H1 (cell line): ENCODE results near the gene TRAF3.

Experiments used
- CEBPB ChIP-seq: IDR thresholded peaks from 2 replicates; pipeline ENCODE4 v1.6.1; 2012; ENCODE audit warnings: low read depth, low read length
- CHD2 ChIP-seq: IDR thresholded peaks from 2 replicates; pipeline ENCODE4 v1.6.1; 2012; ENCODE audit warnings: low read length, improper control_type of control experiment
- CREB1 ChIP-seq: IDR thresholded peaks from 2 replicates; pipeline ENCODE4 v1.6.1; 2012; ENCODE audit warnings: inconsistent platforms
- EP300 ChIP-seq, 2 experiments: IDR thresholded peaks; 1 replicate in 1 of 2; 2 replicates in 1 of 2; pipeline ENCODE4 v1.6.1; 2011 to 2012; ENCODE audit warnings: low read depth in 2 of 2, low read length in 2 of 2, mild to moderate bottlenecking in 2 of 2, borderline replicate concordance in 1 of 2, inconsistent platforms in 1 of 2, moderate library complexity in 1 of 2
- GABPA ChIP-seq: IDR thresholded peaks from 2 replicates; pipeline ENCODE4 v1.6.1; 2011; ENCODE audit warnings: mild to moderate bottlenecking, low read length, moderate library complexity, borderline replicate concordance; ENCODE audit not compliant: insufficient read depth
- POLR2A ChIP-seq, 2 experiments: IDR thresholded peaks; 1 replicate in 1 of 2; 2 replicates in 1 of 2; pipeline ENCODE4 v1.6.1; 2011; ENCODE audit warnings: low read depth in 2 of 2, low read length in 2 of 2, mild to moderate bottlenecking in 2 of 2; ENCODE audit errors: control extremely low read depth in 1 of 2
- TF ChIP-seq, protein P1 (sequence below), 3 experiments: IDR thresholded peaks; 1 replicate in 2 of 3; 2 replicates in 1 of 3; pipeline versions ENCODE4 v1.5.1 to v1.6.1; 2011; ENCODE audit warnings: low read length in 3 of 3, mild to moderate bottlenecking in 3 of 3, inconsistent platforms in 2 of 3, low read depth in 1 of 3, moderate library complexity in 1 of 3; ENCODE audit not compliant: insufficient read depth in 1 of 3; ENCODE audit errors: control extremely low read depth in 1 of 3
- TF ChIP-seq, protein P2 (sequence below): IDR thresholded peaks from 2 replicates; pipeline ENCODE4 v1.6.1; 2011; ENCODE audit warnings: low read depth, mild to moderate bottlenecking, low read length; ENCODE audit not compliant: insufficient read depth
- TF ChIP-seq, protein P3 (sequence below): IDR thresholded peaks from 2 replicates; pipeline ENCODE4 v1.6.1; 2012; ENCODE audit warnings: low read length, inconsistent platforms

DNA sequence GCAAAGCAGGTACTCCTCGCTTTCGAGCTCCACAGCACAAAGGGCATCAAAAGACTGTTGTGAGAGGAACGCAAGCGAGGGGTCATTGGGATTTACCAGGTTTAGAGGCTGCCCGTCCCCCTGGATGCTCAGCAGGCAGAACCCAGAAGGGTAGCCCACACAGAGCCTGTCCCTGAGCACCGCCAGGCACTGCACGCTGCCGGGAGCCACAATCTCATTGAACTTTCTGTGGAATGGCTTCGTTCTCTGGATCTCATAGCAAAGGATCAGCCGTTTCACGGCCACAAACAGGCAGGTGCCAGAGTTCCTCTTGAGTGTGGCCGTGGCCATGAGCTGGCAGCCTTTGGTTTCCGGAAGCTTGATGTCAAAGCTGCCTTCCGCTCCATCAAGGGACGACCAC lies 166.7 kb downstream of the TRAF3 start:
- TF ChIP-seq, protein P1, sequence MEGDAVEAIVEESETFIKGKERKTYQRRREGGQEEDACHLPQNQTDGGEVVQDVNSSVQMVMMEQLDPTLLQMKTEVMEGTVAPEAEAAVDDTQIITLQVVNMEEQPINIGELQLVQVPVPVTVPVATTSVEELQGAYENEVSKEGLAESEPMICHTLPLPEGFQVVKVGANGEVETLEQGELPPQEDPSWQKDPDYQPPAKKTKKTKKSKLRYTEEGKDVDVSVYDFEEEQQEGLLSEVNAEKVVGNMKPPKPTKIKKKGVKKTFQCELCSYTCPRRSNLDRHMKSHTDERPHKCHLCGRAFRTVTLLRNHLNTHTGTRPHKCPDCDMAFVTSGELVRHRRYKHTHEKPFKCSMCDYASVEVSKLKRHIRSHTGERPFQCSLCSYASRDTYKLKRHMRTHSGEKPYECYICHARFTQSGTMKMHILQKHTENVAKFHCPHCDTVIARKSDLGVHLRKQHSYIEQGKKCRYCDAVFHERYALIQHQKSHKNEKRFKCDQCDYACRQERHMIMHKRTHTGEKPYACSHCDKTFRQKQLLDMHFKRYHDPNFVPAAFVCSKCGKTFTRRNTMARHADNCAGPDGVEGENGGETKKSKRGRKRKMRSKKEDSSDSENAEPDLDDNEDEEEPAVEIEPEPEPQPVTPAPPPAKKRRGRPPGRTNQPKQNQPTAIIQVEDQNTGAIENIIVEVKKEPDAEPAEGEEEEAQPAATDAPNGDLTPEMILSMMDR (IDR thresholded peaks at IDR 0.05; ENCODE audit: control extremely low read depth in 1 of 3, insufficient read depth in 1 of 3, low read depth in 1 of 3, low read length in 3 of 3) = no peak
- no peak for TF ChIP-seq CEBPB
- TF ChIP-seq, protein P2, sequence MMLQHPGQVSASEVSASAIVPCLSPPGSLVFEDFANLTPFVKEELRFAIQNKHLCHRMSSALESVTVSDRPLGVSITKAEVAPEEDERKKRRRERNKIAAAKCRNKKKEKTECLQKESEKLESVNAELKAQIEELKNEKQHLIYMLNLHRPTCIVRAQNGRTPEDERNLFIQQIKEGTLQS = no peak
- no peak for TF ChIP-seq POLR2A (IDR thresholded peaks at IDR 0.05; ENCODE audit: control extremely low read depth in 1 of 2, low read depth in 2 of 2, low read length in 2 of 2)
- no peak for TF ChIP-seq GABPA
- TF ChIP-seq, protein P3, sequence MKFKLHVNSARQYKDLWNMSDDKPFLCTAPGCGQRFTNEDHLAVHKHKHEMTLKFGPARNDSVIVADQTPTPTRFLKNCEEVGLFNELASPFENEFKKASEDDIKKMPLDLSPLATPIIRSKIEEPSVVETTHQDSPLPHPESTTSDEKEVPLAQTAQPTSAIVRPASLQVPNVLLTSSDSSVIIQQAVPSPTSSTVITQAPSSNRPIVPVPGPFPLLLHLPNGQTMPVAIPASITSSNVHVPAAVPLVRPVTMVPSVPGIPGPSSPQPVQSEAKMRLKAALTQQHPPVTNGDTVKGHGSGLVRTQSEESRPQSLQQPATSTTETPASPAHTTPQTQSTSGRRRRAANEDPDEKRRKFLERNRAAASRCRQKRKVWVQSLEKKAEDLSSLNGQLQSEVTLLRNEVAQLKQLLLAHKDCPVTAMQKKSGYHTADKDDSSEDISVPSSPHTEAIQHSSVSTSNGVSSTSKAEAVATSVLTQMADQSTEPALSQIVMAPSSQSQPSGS = no peak
- TF ChIP-seq CREB1 = no peak
- TF ChIP-seq EP300 (IDR thresholded peaks at IDR 0.05; ENCODE audit: borderline replicate concordance in 1 of 2, low read depth in 2 of 2, low read length in 2 of 2) = no peak
- no peak for TF ChIP-seq CHD2
